HUES6 (cell line): ENCODE measurements around the gene BEND4.
"Not testable (repeated sequence)": the region's sequence is repeated elsewhere in the genome, so short reads cannot be mapped to it uniquely, and the experiment has no call there.

Experiments
- H3K27ac ChIP-seq: 2 replicates; pipeline ENCODE4 v1.7.0; 2013; ENCODE audit warnings: low read depth, mild to moderate bottlenecking, low read length, inconsistent platforms
- H3K27me3 ChIP-seq: 2 replicates; pipeline ENCODE4 v1.6.1; 2013; ENCODE audit warnings: low read length; ENCODE audit not compliant: control insufficient read depth, insufficient read depth
- H3K36me3 ChIP-seq: 2 replicates; pipeline ENCODE4 v1.6.1; 2013; ENCODE audit warnings: low read length; ENCODE audit not compliant: control insufficient read depth, insufficient read depth
- H3K4me1 ChIP-seq: 2 replicates; pipeline ENCODE4 v1.6.1; 2013; ENCODE audit warnings: low read length; ENCODE audit not compliant: control insufficient read depth, insufficient read depth
- H3K4me3 ChIP-seq: 2 replicates; pipeline ENCODE4 v1.5.1; 2013; ENCODE audit warnings: low read depth, low read length
- H3K9ac ChIP-seq: one replicate; pipeline ENCODE4 v1.6.1; 2013; ENCODE audit warnings: mild to moderate bottlenecking, low read length
- H3K9me3 ChIP-seq: 2 replicates; pipeline ENCODE4 v1.6.1; 2013; ENCODE audit warnings: low read depth, low read length; ENCODE audit not compliant: control insufficient read depth, insufficient read depth

Gene BEND4

GRCh38 chr4:42152507-42153504 is at the start of gene BEND4:
TSS of gene BEND4 (minus strand) at chr4:42152655. CDS start at chr4:42152143, 512 bp downstream.
- H3K9me3 ChIP-seq, result no peaks in the 10 kb centered on the region
- H3K4me1 ChIP-seq, result no peaks in the 10 kb centered on the region
- H3K36me3 ChIP-seq, result no peaks in the 10 kb centered on the region
- H3K27me3 ChIP-seq, result peaks cover 56% of the 10 kb centered on the region
- peak within 1 kb of the TSS; percentile 64 for H3K4me3 ChIP-seq
- H3K9ac ChIP-seq, result peak within 1 kb of the TSS; percentile 38
- no peak within 1 kb of the TSS for H3K27ac ChIP-seq

- Histone ChIP-seq H3K9me3 (no peaks in the 10 kb centered on the region), H3K36me3 (no peaks in the 10 kb centered on the region), H3K4me3 (no peak overlapping the region), H3K9ac (no peak overlapping the region), H3K27me3 (no peaks in the 10 kb centered on the region), H3K4me1 (no peaks in the 10 kb centered on the region), H3K27ac (no peak overlapping the region)
Measured at GRCh38 chr4:42197341-42197740, 44.9 kb upstream of the BEND4 start.

- H3K27ac ChIP-seq, result no peak overlapping the region
- no peaks in the 10 kb centered on the region for H3K27me3 ChIP-seq
- no peak overlapping the region for H3K9ac ChIP-seq
- peaks cover 13% of the 10 kb centered on the region for H3K4me1 ChIP-seq
- H3K4me3 ChIP-seq, result no peak overlapping the region
- peaks cover 14% of the 10 kb centered on the region; the same call in 1 of the 2 replicates for H3K9me3 ChIP-seq
- no peaks in the 10 kb centered on the region for H3K36me3 ChIP-seq
Measured at GRCh38 chr4:42172921-42173320, 20.5 kb upstream of the BEND4 start.

GRCh38 chr4:42172128-42172790 is 19.8 kb upstream of the BEND4 start:
- no peak overlapping the region for H3K4me3 ChIP-seq
- H3K9me3 ChIP-seq, result peaks cover 10% of the 10 kb centered on the region; the same call in 1 of the 2 replicates
- H3K36me3 ChIP-seq, result no peaks in the 10 kb centered on the region
- H3K27ac ChIP-seq, result no peak overlapping the region
- H3K27me3 ChIP-seq, result no peaks in the 10 kb centered on the region
- peaks cover 13% of the 10 kb centered on the region for H3K4me1 ChIP-seq
- no peak overlapping the region for H3K9ac ChIP-seq

GRCh38 chr4:42167709-42168108 is 15.3 kb upstream of the BEND4 start:
- H3K27ac ChIP-seq, result no peak overlapping the region
- peaks cover 6% of the 10 kb centered on the region for H3K4me1 ChIP-seq
- H3K9ac ChIP-seq, result no peak overlapping the region
- no peaks in the 10 kb centered on the region for H3K36me3 ChIP-seq
- H3K9me3 ChIP-seq, result peaks cover 13% of the 10 kb centered on the region; the same call in 1 of the 2 replicates
- H3K4me3 ChIP-seq, result no peak overlapping the region
- no peaks in the 10 kb centered on the region for H3K27me3 ChIP-seq

GRCh38 chr4:42166186-42166585 is 13.7 kb upstream of the BEND4 start:
- H3K9me3 ChIP-seq, result peaks cover 13% of the 10 kb centered on the region; the same call in 1 of the 2 replicates
- H3K9ac ChIP-seq, H3K27ac ChIP-seq, H3K27me3 ChIP-seq, H3K4me1 ChIP-seq, H3K4me3 ChIP-seq, H3K36me3 ChIP-seq: not testable (repeated sequence)

GRCh38 chr4:42159271-42160001 is 7.0 kb upstream of the BEND4 start:
- H3K9ac ChIP-seq, result no peak overlapping the region
- no peak overlapping the region for H3K27ac ChIP-seq
- H3K9me3 ChIP-seq, result 0 out of 2 replicates have a peak, but pooled peaks cover 3% of the 10 kb centered on the region
- H3K27me3 ChIP-seq, result peaks cover 3% of the 10 kb centered on the region; the same call in 1 of the 2 replicates
- H3K36me3 ChIP-seq, result no peaks in the 10 kb centered on the region
- H3K4me1 ChIP-seq, result no peaks in the 10 kb centered on the region
- no peak overlapping the region for H3K4me3 ChIP-seq

GRCh38 chr4:42151568-42152506 is 618 bp downstream of the BEND4 start:
- Histone ChIP-seq H3K9ac (peak overlapping the region; percentile 38), H3K27ac (no peak overlapping the region), H3K27me3 (peaks cover 56% of the 10 kb centered on the region), H3K9me3 (no peaks in the 10 kb centered on the region), H3K36me3 (no peaks in the 10 kb centered on the region), H3K4me1 (no peaks in the 10 kb centered on the region), H3K4me3 (peak overlapping the region; percentile 64)

GRCh38 chr4:42150653-42151567 is 1.5 kb downstream of the BEND4 start:
- no peaks in the 10 kb centered on the region for H3K4me1 ChIP-seq
- no peak overlapping the region for H3K27ac ChIP-seq
- no peaks in the 10 kb centered on the region for H3K9me3 ChIP-seq
- no peak overlapping the region for H3K9ac ChIP-seq
- no peaks in the 10 kb centered on the region for H3K36me3 ChIP-seq
- H3K4me3 ChIP-seq, result peak overlapping the region; percentile 64
- H3K27me3 ChIP-seq, result peaks cover 56% of the 10 kb centered on the region
